ENCODE data around the gene MYRF. TPM values are rescaled to one million over a fixed set of nuclear protein-coding genes. Genes with fewer than 3 reads are reported as not detected.

The MYRF gene
- total RNA-seq, 2 experiments from 2014 or later, result 0.97 to 1.6 TPM

GRCh38 chr11:61802605-61803004, 50.2 kb downstream of the MYRF start:
- DNase-seq, result no peak
- no peak for TF ChIP-seq CTCF (IDR thresholded peaks at IDR 0.05)
- no peak overlapping the region for H3K27ac Mint-ChIP-seq
- ATAC-seq, result no peak
- POLR2A ChIA-PET, result interaction anchor here (1.1 to 13.6 kb wide), 3 partner anchors 9 to 16 kb away, joined by 3 to 119 read pairs (median 5); partner anchors contain the start of gene FADS1
- H3K27me3 Mint-ChIP-seq, result no peaks in the 10 kb centered on the region
- peaks cover 39% of the 10 kb centered on the region for H3K36me3 Mint-ChIP-seq (ENCODE audit: low read depth)
- intact Hi-C loops (cut with micrococcal nuclease), result no loop called here
- CTCF ChIA-PET, result no interaction called here
- H3K9me3 Mint-ChIP-seq, result no peaks in the 10 kb centered on the region
- no peak overlapping the region for H3K4me3 Mint-ChIP-seq
- H3K4me1 Mint-ChIP-seq (ENCODE audit: low read depth), result peaks cover 5% of the 10 kb centered on the region

- H3K4me1 Mint-ChIP-seq (ENCODE audit: low read depth), result peaks cover 3% of the 10 kb centered on the region
- peak overlapping the region; percentile 44 for H3K27ac Mint-ChIP-seq
- DNase-seq, result no peak
- CTCF ChIA-PET, result interaction anchor here (0.8 to 1.0 kb wide), 3 partner anchors 11 to 278 kb away, joined by 3 read pairs; no protein-coding TSS in a partner anchor
- intact Hi-C loops (cut with micrococcal nuclease), result no loop called here
- peaks cover 42% of the 10 kb centered on the region for H3K36me3 Mint-ChIP-seq (ENCODE audit: low read depth)
- H3K4me3 Mint-ChIP-seq, result no peak overlapping the region
- H3K9me3 Mint-ChIP-seq, result no peaks in the 10 kb centered on the region
- TF ChIP-seq CTCF (IDR thresholded peaks at IDR 0.05), result no peak
- POLR2A ChIA-PET, result interaction anchor here (0.8 to 13.6 kb wide), 4 partner anchors 9 to 92 kb away, joined by 3 to 119 read pairs (median 10); partner anchors contain the start of genes FADS1, FEN1 and TMEM258
- ATAC-seq, result no peak
- H3K27me3 Mint-ChIP-seq, result no peaks in the 10 kb centered on the region
Observed at GRCh38 chr11:61803889-61804647, 51.6 kb downstream of the MYRF start.

GRCh38 chr11:61805146-61805545, 52.7 kb downstream of the MYRF start:
- ATAC-seq (no peak), DNase-seq (no peak)
- POLR2A ChIA-PET, result interaction anchor here (2.4 to 13.6 kb wide), 3 partner anchors 8 to 12 kb away, joined by 16 to 119 read pairs (median 18); partner anchors contain the start of genes FADS1, FEN1 and TMEM258
- H3K36me3 Mint-ChIP-seq (ENCODE audit: low read depth), result peaks cover 41% of the 10 kb centered on the region
- H3K4me1 Mint-ChIP-seq (ENCODE audit: low read depth), result no peaks in the 10 kb centered on the region
- no peak for TF ChIP-seq CTCF (IDR thresholded peaks at IDR 0.05)
- H3K4me3 Mint-ChIP-seq, result no peak overlapping the region
- intact Hi-C loops (cut with micrococcal nuclease), result no loop called here
- H3K27me3 Mint-ChIP-seq, result no peaks in the 10 kb centered on the region
- H3K9me3 Mint-ChIP-seq, result no peaks in the 10 kb centered on the region
- CTCF ChIA-PET, result interaction anchor here (1.0 to 4.2 kb wide), 3 partner anchors 9 to 14 kb away, joined by 4 to 44 read pairs (median 8); no protein-coding TSS in a partner anchor
- H3K27ac Mint-ChIP-seq, result no peak overlapping the region

- no peaks in the 10 kb centered on the region for H3K4me1 Mint-ChIP-seq (ENCODE audit: low read depth)
- H3K4me3 Mint-ChIP-seq, result no peak overlapping the region
- intact Hi-C loops (cut with micrococcal nuclease), result no loop called here
- H3K36me3 Mint-ChIP-seq (ENCODE audit: low read depth), result peaks cover 43% of the 10 kb centered on the region
- POLR2A ChIA-PET, result interaction anchor here (3.2 to 13.6 kb wide), 2 partner anchors 7 to 10 kb away, joined by 18 to 119 read pairs; partner anchors contain the start of gene FADS1
- no peak for TF ChIP-seq CTCF (IDR thresholded peaks at IDR 0.05)
- ATAC-seq (no peak), DNase-seq (no peak)
- H3K27ac Mint-ChIP-seq, result no peak overlapping the region
- no peaks in the 10 kb centered on the region for H3K27me3 Mint-ChIP-seq
- CTCF ChIA-PET, result interaction anchor here (1.8 to 4.2 kb wide), 2 partner anchors 10 to 56 kb away, joined by 4 to 44 read pairs; no protein-coding TSS in a partner anchor
- H3K9me3 Mint-ChIP-seq, result no peaks in the 10 kb centered on the region
Observed at GRCh38 chr11:61806785-61807184, 54.3 kb downstream of the MYRF start.
